ENCODE measurements around the gene LRRC8E. TPM values are rescaled to one million over a fixed set of nuclear protein-coding genes. Genes with fewer than 3 reads are reported as not detected.

Gene LRRC8E
- total and polyA plus RNA-seq, 10 of the 15 experiments (the other 5 are each of a cell fraction or from before 2014, with no cell fraction given), result 0.04 to 0.32 (median 0.25) TPM; not detected in 7

- TF ChIP-seq MYC (IDR thresholded peaks at IDR 0.05; ENCODE audit: insufficient read depth, insufficient read length, insufficient replicate concordance, low read length, severe bottlenecking), result no peak
- TF ChIP-seq ZNF384 (IDR thresholded peaks at IDR 0.05; ENCODE audit: borderline replicate concordance, low read depth, low read length), result no peak
- TF ChIP-seq SUZ12 (IDR thresholded peaks at IDR 0.05; ENCODE audit: unreplicated experiment), result peak; percentile 95
- TF ChIP-seq TCF12 (IDR thresholded peaks at IDR 0.05; ENCODE audit: low read depth, low read length), result no peak
- TF ChIP-seq SIX5 (IDR thresholded peaks at IDR 0.05; ENCODE audit: low read depth, low read length, severe bottlenecking), result no peak
- TF ChIP-seq TCF7 (IDR thresholded peaks at IDR 0.05; ENCODE audit: borderline replicate concordance), result no peak
- no peak for TF ChIP-seq MXI1 (IDR thresholded peaks at IDR 0.05; ENCODE audit: low read depth, low read length)
- no peak for TF ChIP-seq POLR2AphosphoS2 (IDR thresholded peaks at IDR 0.05; ENCODE audit: low read depth, low read length)
- TF ChIP-seq, protein P1, sequence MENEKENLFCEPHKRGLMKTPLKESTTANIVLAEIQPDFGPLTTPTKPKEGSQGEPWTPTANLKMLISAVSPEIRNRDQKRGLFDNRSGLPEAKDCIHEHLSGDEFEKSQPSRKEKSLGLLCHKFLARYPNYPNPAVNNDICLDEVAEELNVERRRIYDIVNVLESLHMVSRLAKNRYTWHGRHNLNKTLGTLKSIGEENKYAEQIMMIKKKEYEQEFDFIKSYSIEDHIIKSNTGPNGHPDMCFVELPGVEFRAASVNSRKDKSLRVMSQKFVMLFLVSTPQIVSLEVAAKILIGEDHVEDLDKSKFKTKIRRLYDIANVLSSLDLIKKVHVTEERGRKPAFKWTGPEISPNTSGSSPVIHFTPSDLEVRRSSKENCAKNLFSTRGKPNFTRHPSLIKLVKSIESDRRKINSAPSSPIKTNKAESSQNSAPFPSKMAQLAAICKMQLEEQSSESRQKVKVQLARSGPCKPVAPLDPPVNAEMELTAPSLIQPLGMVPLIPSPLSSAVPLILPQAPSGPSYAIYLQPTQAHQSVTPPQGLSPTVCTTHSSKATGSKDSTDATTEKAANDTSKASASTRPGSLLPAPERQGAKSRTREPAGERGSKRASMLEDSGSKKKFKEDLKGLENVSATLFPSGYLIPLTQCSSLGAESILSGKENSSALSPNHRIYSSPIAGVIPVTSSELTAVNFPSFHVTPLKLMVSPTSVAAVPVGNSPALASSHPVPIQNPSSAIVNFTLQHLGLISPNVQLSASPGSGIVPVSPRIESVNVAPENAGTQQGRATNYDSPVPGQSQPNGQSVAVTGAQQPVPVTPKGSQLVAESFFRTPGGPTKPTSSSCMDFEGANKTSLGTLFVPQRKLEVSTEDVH (IDR thresholded peaks at IDR 0.05; ENCODE audit: low read depth, partially characterized antibody), result no peak
- TF ChIP-seq YY1 (IDR thresholded peaks at IDR 0.05; ENCODE audit: low read depth, low read length), result no peak
- TF ChIP-seq SREBF2 (IDR thresholded peaks at IDR 0.05; ENCODE audit: low read length), result no peak
- TF ChIP-seq KAT2A (conservative IDR thresholded peaks at IDR 0.05; ENCODE audit: control insufficient read depth, low read depth, low read length), result no peak
- TF ChIP-seq E2F4 (IDR thresholded peaks at IDR 0.05; ENCODE audit: low read depth, low read length), result no peak
- 0 out of 2 replicates have a peak, but pooled peaks have one; percentile 44 for TF ChIP-seq SMARCA5 (IDR thresholded peaks at IDR 0.05)
These were observed 28.0 kb downstream of the LRRC8E start (continued) for GRCh38 chr19:7916103-7916954.
